KBM-7 (cell line): Measurements from ENCODE around the gene PHLPP1.

Experiments
- DNase-seq: peaks from one replicate; pipeline ENCODE4 v3.0.0-alpha.2; 2015
- in situ Hi-C: fragments of 300-500 bp; cut with MboI; formaldehyde crosslinking; loops from 2 replicates; pipeline ENCODE4 v1.14.3; 2020; ENCODE audit warnings: low sequenced_read_pairs, low pct_unique_long_range_greater_than_20kb, mixed read lengths

The PHLPP1 gene

GRCh38 chr18:62863579-62864001, 148.2 kb downstream of the PHLPP1 start:
- in situ Hi-C loops, result no loop called here
- DNase-seq, result no peak

GRCh38 chr18:62865498-62865897, 150.2 kb downstream of the PHLPP1 start:
- in situ Hi-C loops, result no loop called here
- no peak for DNase-seq

GRCh38 chr18:62867534-62867933, 152.2 kb downstream of the PHLPP1 start:
- in situ Hi-C loops, result no loop called here
- DNase-seq, result no peak

GRCh38 chr18:62868645-62869044, 153.3 kb downstream of the PHLPP1 start:
- no peak for DNase-seq
- in situ Hi-C loops, result no loop called here

GRCh38 chr18:62870643-62871042, 155.3 kb downstream of the PHLPP1 start:
- DNase-seq, result no peak

GRCh38 chr18:62875323-62875722, 160.0 kb downstream of the PHLPP1 start:
- in situ Hi-C loops, result no loop called here
- DNase-seq, result no peak

More at GRCh38 chr18:62870643-62871042, 155.3 kb downstream of the PHLPP1 start:
- in situ Hi-C loops, result no loop called here

- no peak for DNase-seq
- in situ Hi-C loops, result no loop called here
Measured at GRCh38 chr18:62876111-62876510, 160.8 kb downstream of the PHLPP1 start.

GRCh38 chr18:62876828-62877227, 161.5 kb downstream of the PHLPP1 start:
- no peak for DNase-seq
- in situ Hi-C loops, result no loop called here

- DNase-seq, result no peak
- in situ Hi-C loops, result no loop called here
Measured at GRCh38 chr18:62877411-62878221, 162.3 kb downstream of the PHLPP1 start.

GRCh38 chr18:62878305-62878704, 163.0 kb downstream of the PHLPP1 start:
- DNase-seq, result no peak

GRCh38 chr18:62880034-62880433, 164.7 kb downstream of the PHLPP1 start:
- in situ Hi-C loops, result no loop called here

More at GRCh38 chr18:62878305-62878704, 163.0 kb downstream of the PHLPP1 start:
- in situ Hi-C loops, result no loop called here

GRCh38 chr18:62880673-62881364, 165.5 kb downstream of the PHLPP1 start:
- no peak for DNase-seq
- in situ Hi-C loops, result no loop called here

More at GRCh38 chr18:62880034-62880433, 164.7 kb downstream of the PHLPP1 start:
- no peak for DNase-seq

GRCh38 chr18:62881509-62882016, 166.2 kb downstream of the PHLPP1 start:
- in situ Hi-C loops, result no loop called here
- DNase-seq, result no peak

GRCh38 chr18:62883937-62884735, 168.8 kb downstream of the PHLPP1 start:
- in situ Hi-C loops, result no loop called here
- DNase-seq, result no peak

GRCh38 chr18:62885804-62886203, 170.5 kb downstream of the PHLPP1 start:
- in situ Hi-C loops, result no loop called here

GRCh38 chr18:62894681-62895390, 179.5 kb downstream of the PHLPP1 start:
- in situ Hi-C loops, result no loop called here
- DNase-seq, result no peak

More at GRCh38 chr18:62885804-62886203, 170.5 kb downstream of the PHLPP1 start:
- no peak for DNase-seq

GRCh38 chr18:62897153-62897552, 181.8 kb downstream of the PHLPP1 start:
- no peak for DNase-seq
- in situ Hi-C loops, result no loop called here

GRCh38 chr18:62898359-62898758, 183.0 kb downstream of the PHLPP1 start:
- no peak for DNase-seq
- in situ Hi-C loops, result no loop called here

- in situ Hi-C loops, result no loop called here
- DNase-seq, result no peak
Measured at GRCh38 chr18:62899534-62899933, 184.2 kb downstream of the PHLPP1 start.
